Measurements from ENCODE around the gene RUNX3. TPM values are rescaled to one million over a fixed set of nuclear protein-coding genes. Genes with fewer than 3 reads are reported as not detected.

The RUNX3 gene
- total RNA-seq, 1 experiment from 2014 or later: 3.7 TPM

DNA sequence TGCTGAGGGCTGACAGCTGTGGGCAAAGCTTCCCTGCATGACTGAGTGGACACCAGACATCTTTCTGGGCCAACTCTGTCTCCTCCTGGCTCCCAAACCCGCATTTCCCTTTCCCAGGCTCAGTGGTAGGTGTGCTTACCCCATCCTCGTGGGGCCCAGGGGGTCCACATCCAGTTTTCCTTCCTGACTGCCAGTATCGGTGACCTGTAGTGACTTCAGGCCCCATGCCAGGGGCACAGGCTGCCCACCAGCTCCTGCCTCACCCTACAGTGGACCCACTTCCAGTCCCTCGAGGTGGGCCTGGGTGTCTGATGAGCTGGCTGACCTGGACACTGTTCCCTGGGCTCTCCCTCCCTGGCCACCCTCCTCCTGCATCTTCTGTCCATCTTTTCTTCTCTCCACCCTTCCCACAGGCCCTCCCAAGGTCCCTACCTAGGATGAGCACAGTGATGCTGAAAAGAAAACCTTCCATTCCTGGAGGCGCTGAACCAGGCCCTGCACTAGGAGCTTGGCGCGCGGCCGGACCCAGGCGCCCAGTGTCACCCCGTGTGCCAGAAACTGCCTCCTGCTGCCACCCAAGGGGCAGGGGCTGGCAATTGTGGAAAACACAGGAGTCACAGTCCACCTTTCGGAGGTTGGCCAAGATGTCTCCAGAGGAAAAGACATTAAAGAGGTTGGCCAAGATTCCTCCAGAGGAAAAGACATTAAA is 67.1 kb downstream of the RUNX3 start:
- intact Hi-C loops (cut with micrococcal nuclease): no loop called here
- Histone ChIP-seq H3F3A (ENCODE audit: low read length, unreplicated experiment) (no peaks in the 10 kb centered on the region), H4K20me1 (ENCODE audit: low read length) (no peaks in the 10 kb centered on the region), H3K27ac (ENCODE audit: low read length) (peak overlapping the region; percentile 8; the same call in 1 of the 2 replicates), H3K4me3 (ENCODE audit: low read length) (peak overlapping the region; percentile 48; the same call in 1 of the 2 replicates), H3K9me2 (replicated peaks; ENCODE audit: low read length) (no peaks in the 10 kb centered on the region), H3K4me2 (ENCODE audit: low read length) (peak overlapping the region; percentile 71), H2AFZ (ENCODE audit: low read length) (peak overlapping the region; percentile 85), H3K36me3 (ENCODE audit: low read depth, low read length) (no peaks in the 10 kb centered on the region), H3K79me2 (ENCODE audit: low read length) (no peaks in the 10 kb centered on the region), H3K9me3 (ENCODE audit: low read length) (no peaks in the 10 kb centered on the region), H3K4me1 (ENCODE audit: insufficient read depth, low read length) (peaks cover 43% of the 10 kb centered on the region), H3K9ac (ENCODE audit: low read length) (no peak overlapping the region), H3K27me3 (ENCODE audit: low read length) (no peaks in the 10 kb centered on the region)
- DNase-seq (no peak), ATAC-seq (no peak)
- POLR2A ChIA-PET (ENCODE audit: unreplicated experiment): interaction anchor here (0.6 kb wide), 1 partner anchor 34 kb away, joined by 3 read pairs; no protein-coding TSS in a partner anchor
- no peak for TF ChIP-seq EZH2phosphoT487 (IDR thresholded peaks at IDR 0.05; ENCODE audit: borderline replicate concordance, low read length)
- TF ChIP-seq EZH2 (IDR thresholded peaks at IDR 0.05; ENCODE audit: low read length, unreplicated experiment): no peak
- TF ChIP-seq, protein P1, sequence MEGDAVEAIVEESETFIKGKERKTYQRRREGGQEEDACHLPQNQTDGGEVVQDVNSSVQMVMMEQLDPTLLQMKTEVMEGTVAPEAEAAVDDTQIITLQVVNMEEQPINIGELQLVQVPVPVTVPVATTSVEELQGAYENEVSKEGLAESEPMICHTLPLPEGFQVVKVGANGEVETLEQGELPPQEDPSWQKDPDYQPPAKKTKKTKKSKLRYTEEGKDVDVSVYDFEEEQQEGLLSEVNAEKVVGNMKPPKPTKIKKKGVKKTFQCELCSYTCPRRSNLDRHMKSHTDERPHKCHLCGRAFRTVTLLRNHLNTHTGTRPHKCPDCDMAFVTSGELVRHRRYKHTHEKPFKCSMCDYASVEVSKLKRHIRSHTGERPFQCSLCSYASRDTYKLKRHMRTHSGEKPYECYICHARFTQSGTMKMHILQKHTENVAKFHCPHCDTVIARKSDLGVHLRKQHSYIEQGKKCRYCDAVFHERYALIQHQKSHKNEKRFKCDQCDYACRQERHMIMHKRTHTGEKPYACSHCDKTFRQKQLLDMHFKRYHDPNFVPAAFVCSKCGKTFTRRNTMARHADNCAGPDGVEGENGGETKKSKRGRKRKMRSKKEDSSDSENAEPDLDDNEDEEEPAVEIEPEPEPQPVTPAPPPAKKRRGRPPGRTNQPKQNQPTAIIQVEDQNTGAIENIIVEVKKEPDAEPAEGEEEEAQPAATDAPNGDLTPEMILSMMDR (conservative IDR thresholded peaks at IDR 0.05; ENCODE audit: low read depth, low read length): no peak
- BruUV-seq (replicated peaks): no TSS peak
- CTCF ChIA-PET: interaction anchor here (1.3 kb wide), 1 partner anchor 15 kb away, joined by 9 read pairs; no protein-coding TSS in a partner anchor

DNA sequence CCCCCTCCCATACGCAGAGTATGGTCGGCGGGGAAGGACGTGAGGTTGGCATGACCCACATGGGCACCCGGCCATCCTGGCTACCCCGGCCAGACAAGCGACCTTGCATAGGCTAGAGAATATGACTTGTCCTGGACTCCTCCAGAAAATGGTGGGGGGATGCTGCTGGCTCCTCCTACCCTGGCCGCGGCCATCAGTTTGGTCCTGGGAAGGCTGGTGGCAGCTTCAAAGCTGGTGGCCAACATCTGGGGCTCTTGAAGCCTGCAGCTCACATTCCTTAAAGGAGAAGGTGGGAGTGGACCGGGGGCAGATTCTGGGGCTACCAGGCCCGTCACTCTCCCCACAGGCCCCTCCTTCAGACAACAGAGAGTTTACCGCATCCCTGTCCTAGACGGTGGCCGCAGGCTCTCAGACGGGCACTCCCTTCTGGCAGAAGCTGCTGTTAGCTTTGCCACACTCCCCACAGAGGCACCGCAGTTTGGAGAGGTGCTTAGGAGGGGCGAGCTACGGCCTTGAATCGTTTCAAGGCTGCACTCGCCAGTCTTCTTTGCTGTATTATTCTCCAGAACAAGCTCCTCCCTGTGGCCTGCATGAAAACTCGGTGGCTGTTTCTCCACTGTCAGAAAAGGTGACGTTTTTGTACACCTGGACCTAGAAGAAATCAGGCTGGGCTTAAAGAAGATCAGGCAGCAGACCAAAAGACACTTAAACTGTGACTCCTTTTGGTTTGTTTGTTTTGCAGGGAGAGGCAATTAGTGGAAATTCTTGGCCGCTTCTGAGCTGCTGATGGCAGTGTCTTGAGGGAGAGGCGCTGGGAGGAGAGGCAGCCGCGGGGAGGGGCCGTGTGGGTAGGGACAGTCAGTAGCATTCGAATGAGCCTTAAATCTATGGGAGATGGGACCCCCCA is 68.0 kb downstream of the RUNX3 start:
- TF ChIP-seq, protein P1 (conservative IDR thresholded peaks at IDR 0.05; ENCODE audit: low read depth, low read length): peak; percentile 62
- TF ChIP-seq EZH2 (IDR thresholded peaks at IDR 0.05; ENCODE audit: low read length, unreplicated experiment): no peak

More for the DNA sequence above, 68.0 kb downstream of the RUNX3 start:
- ChIA-PET CTCF (interaction anchor here (0.5 to 1.3 kb wide), 5 partner anchors 14 to 179 kb away, joined by 3 to 9 read pairs (median 4); no protein-coding TSS in a partner anchor), POLR2A (ENCODE audit: unreplicated experiment) (interaction anchor here (0.5 to 0.6 kb wide), 3 partner anchors 14 to 66 kb away, joined by 3 to 4 read pairs (median 3); no protein-coding TSS in a partner anchor)
- peak overlapping the region; percentile 71 for H3K4me2 ChIP-seq (ENCODE audit: low read length)
- ATAC-seq: peak; percentile 78
- intact Hi-C loops (cut with micrococcal nuclease): no loop called here
- no peaks in the 10 kb centered on the region for H3K27me3 ChIP-seq (ENCODE audit: low read length)
- H3K9me2 ChIP-seq (replicated peaks; ENCODE audit: low read length): no peaks in the 10 kb centered on the region
- H3K9me3 ChIP-seq (ENCODE audit: low read length): no peaks in the 10 kb centered on the region
- no peaks in the 10 kb centered on the region for H4K20me1 ChIP-seq (ENCODE audit: low read length)
- H3K27ac ChIP-seq (ENCODE audit: low read length): peak overlapping the region; percentile 8; the same call in 1 of the 2 replicates
- H3K9ac ChIP-seq (ENCODE audit: low read length): no peak overlapping the region
- BruUV-seq (replicated peaks): no TSS peak
- DNase-seq: peak; percentile 52
- H3K4me1 ChIP-seq (ENCODE audit: insufficient read depth, low read length): peaks cover 40% of the 10 kb centered on the region
- H3K36me3 ChIP-seq (ENCODE audit: low read depth, low read length): no peaks in the 10 kb centered on the region
- no peaks in the 10 kb centered on the region for H3K79me2 ChIP-seq (ENCODE audit: low read length)
- H2AFZ ChIP-seq (ENCODE audit: low read length): peak overlapping the region; percentile 85
- peak overlapping the region; percentile 48; the same call in 1 of the 2 replicates for H3K4me3 ChIP-seq (ENCODE audit: low read length)
- no peaks in the 10 kb centered on the region for H3F3A ChIP-seq (ENCODE audit: low read length, unreplicated experiment)
